ENCODE measurements around the gene HCFC1R1.

The HCFC1R1 gene

DNA sequence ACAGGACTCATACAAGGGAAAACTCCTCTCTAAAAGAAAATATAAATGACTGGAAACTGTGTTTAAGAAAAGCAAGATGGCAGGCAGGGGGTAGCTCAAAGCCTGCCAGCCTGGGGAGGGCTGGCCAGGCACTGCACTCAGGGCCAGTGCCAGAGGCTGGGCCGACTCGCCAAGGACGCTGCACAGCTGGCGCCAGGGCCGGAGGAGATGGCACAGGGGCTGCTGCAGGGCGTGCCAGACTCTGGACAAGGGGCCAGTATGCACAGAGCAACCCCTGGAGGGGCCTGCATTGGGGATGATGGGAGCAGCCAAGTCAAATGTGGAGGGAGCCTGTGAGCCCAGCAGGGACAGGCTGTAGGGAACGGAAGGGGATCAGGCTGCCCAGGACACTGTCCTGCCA, 47.5 kb downstream of the HCFC1R1 start:
- DNase-seq (ENCODE audit: low spot score): no peak

DNA sequence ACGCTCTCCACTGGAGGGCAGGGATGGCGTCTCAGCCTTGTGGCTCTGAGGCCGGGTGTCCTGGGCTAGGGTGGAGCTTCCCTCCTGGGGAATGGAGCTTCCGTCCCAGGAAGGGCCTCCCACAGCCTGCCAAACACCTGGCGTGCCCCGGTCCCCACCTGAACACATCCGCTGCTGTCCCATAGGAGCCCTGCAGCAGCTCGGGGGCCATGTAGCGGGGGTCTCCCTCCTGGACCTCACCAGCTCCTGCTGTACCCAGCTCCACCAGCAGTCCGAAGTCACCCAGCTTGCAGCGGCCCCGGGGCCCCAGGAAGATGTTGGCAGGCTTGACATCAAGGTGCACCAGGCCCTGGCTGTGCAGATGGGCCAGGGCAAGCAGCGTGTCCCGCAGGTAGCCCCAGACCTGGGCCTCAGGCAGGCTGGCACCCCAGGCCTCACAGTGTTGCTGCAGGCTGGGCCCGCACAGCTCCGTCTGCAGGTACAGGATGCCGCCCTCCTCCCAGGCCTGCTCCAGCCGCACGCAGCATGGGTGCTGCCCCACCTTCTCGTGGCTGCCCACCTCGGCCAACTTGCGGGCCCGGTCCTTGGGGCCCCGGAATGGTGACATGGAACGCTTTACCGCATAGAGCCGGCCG, 48.5 kb downstream of the HCFC1R1 start:
- DNase-seq (ENCODE audit: low spot score): no peak

DNA sequence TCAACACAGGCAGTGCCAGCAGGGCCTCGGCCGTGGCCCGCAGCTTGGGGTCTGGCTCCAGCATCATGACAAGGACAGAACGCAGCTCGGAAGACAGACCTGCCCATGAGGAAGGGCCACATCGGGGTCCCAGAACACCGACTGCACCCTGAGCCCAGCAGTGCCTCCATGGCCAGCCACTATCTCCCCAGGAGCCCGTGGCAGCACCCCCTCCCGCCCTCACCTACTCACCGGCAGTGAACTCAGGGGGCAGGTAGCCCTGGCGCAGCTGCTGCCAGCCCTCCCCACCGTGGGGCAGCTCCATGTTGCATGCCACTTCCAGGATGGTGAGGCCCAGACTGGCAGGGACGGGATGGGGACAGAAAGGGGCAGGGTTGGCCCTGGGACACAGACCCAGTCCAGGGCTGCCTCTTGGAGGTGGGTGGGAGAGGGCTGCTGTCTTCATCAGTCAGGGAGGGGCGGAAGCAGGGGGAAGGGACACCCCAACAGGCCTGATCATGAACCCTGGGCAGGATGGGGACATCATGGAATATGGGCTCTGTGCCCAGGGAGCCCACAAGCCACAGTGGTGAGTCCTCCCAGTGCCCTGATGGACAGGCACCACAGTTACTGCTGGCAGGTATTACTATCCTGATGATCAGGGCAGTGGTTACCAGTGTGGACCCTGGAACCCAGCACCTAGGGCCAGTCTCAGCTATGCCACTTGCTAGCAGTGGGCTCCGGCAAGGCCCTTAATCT, 49.3 kb downstream of the HCFC1R1 start:
- DNase-seq (ENCODE audit: low spot score): no peak

GRCh38 chr16:2973605-2974318, 50.0 kb downstream of the HCFC1R1 start:
- DNase-seq (ENCODE audit: low spot score): no peak

GRCh38 chr16:2973093-2973492, 50.6 kb downstream of the HCFC1R1 start:
- DNase-seq (ENCODE audit: low spot score): no peak

Measured in germinal center (tissue), 1 donor.